Naive thymus-derived CD8-positive, alpha-beta T cell (primary cell): ENCODE data around the gene PRKCE. TPM values are rescaled to one million over a fixed set of nuclear protein-coding genes. Genes with fewer than 3 reads are reported as not detected.

Source experiments
- ATAC-seq, 2 donors: fragments of 150-1000 bp; cut with Tn5 transposase in 1 of 2; sonication (Bioruptor Pico), chemical (Tn5 transposase) in 1 of 2; 1 replicate in 1 of 2; 2 replicates in 1 of 2; pipeline ENCODE4 v1.10.0; 2021; ENCODE audit warnings: mild to moderate bottlenecking in 2 of 2, moderate library complexity in 2 of 2
- POLR2A ChIA-PET: fragments of 350-600 bp; sonication (Branson Sonifier 250); formaldehyde crosslinking; loops from one replicate; lab custom pipeline; 2021; ENCODE audit warnings: antibody characterized with exemption; lab: Charles Lee
- DNase-seq, 10 donors: peaks; one replicate each; pipeline versions ENCODE4 v3.0.0 to v3.0.0-alpha.2; 2020 to 2022
- H3K27ac Mint-ChIP-seq, 10 donors: one replicate each; pipeline ENCODE4 v1.8.0; 2020 to 2022; ENCODE audit warnings: mild to moderate bottlenecking in 10 of 10, mixed read lengths in 10 of 10, moderate library complexity in 4 of 10, inconsistent platforms in 1 of 10
- H3K27me3 Mint-ChIP-seq, 5 donors: one replicate each; pipeline ENCODE4 v1.8.0; 2021 to 2022; ENCODE audit warnings: mixed read lengths in 5 of 5
- H3K36me3 Mint-ChIP-seq, 3 donors: one replicate each; pipeline ENCODE4 v1.8.0; 2020 to 2022; ENCODE audit warnings: mixed read lengths in 3 of 3, mild to moderate bottlenecking in 2 of 3, inconsistent platforms in 1 of 3
- H3K4me1 Mint-ChIP-seq, 4 donors: one replicate each; pipeline ENCODE4 v1.8.0; 2021 to 2022; ENCODE audit warnings: mixed read lengths in 4 of 4
- H3K4me3 Mint-ChIP-seq, 10 donors: one replicate each; pipeline ENCODE4 v1.8.0; 2020 to 2022; ENCODE audit warnings: mild to moderate bottlenecking in 10 of 10, mixed read lengths in 10 of 10, moderate library complexity in 6 of 10, inconsistent platforms in 1 of 10
- H3K9me3 Mint-ChIP-seq, 9 donors: one replicate each; pipeline ENCODE4 v1.8.0; 2020 to 2022; ENCODE audit warnings: mixed read lengths in 9 of 9, mild to moderate bottlenecking in 3 of 9, inconsistent platforms in 1 of 9, moderate library complexity in 1 of 9
- polyA plus RNA-seq, 3 donors: library from polyadenylated mRNA; unstranded; fragments of 300-500 nt; fragmentation: Illumina TruSeq; gene quantifications; one replicate each; pipeline ENCODE4 v1.2.3, GENCODE V29; 2021
- total RNA-seq, 8 experiments: library from RNA in 2 of 8; stranded (reverse) in 2 of 8; gene quantifications; one replicate each; pipeline ENCODE4 v1.2.3 and lab custom pipeline; 2021 to 2026

The PRKCE gene
- total and polyA plus RNA-seq, 5 experiments from 2014 or later, result 1.6 to 20.2 (median 2.7) TPM

DNA sequence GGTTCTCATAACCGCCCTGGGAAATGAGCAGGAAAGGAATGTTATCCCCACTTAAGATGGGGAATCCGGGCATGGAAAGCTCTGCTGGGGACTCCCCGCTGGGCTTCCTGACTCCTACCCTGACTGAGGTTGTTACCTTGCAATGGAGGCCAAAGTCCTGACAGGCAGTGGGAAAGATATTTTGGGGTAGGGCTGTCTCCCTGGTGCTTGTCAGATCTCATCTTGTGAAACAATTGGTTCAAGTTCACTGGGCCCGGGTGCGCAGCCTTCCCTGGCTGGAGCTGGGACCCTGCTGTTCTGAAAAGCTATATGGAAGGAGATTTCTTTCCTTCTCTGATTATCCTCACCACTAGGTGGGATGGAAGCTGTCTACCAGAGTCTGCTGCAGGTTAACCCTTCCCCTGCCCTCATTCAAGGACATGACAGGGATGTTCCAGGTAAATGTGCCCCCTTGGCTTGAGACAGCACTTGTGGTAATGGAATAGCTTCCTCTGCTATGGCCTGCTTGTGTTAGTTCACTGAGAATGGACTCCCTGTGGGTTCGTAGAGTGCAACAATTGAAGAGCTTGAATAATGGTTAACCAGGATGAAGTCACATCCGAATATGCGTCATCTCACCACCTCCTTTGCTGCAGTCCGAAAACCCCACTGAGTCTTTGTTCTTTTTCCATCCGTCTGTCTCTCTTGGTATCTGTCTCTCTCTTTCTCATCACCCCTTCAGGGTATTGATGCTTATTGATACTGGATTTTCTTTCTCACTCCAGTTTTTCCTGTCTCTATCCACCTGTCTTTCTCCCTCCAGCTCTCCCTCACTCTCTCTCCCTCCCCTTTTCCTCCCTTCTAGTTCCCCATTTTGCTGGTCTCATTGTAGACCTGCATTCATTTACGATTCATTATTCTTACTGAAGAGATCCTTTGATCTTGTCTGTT lies 577.9 kb downstream of the PRKCE start:
- DNase-seq (no peak), ATAC-seq (no peak)
- peak overlapping the region in 1 of 10 donors; percentile 16 for H3K4me3 Mint-ChIP-seq
- H3K27ac Mint-ChIP-seq, result peak overlapping the region in 2 of 10 donors; percentile 67 to 77
- H3K9me3 Mint-ChIP-seq, result no peaks in the 10 kb centered on the region
- H3K36me3 Mint-ChIP-seq, result no peaks in the 10 kb centered on the region
- H3K4me1 Mint-ChIP-seq, result peaks cover 0 to 19% (median 4%) of the 10 kb centered on the region in 4 donors
- H3K27me3 Mint-ChIP-seq, result no peaks in the 10 kb centered on the region
- POLR2A ChIA-PET, result no interaction called here

DNA sequence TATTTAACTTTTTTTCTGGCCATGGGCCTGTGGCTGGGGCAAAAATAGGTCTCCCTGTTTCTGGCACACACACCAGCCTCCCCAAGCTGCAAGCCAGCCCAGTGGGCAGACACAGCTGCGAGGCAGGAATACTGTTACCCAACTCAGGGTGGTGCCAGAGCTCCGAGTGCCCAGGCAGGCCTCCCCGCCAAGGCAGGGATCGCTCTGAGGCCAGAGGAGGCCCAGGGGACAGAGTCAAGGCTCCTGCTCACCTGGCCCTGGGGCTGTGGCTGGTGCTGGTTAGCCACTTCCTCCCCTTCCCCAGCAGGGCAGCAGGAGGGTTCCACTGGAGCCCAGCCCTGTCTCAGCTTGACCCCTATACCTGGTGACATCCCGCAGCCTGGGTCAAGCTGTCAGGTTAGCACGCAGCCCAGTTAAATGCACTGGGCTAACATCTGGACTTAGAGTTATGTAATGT lies 578.7 kb downstream of the PRKCE start:
- DNase-seq (no peak), ATAC-seq (peak in 1 of 2 donors; percentile 20)
- H3K4me3 Mint-ChIP-seq, result no peak overlapping the region
- no peaks in the 10 kb centered on the region for H3K36me3 Mint-ChIP-seq
- peak overlapping the region in 2 of 10 donors; percentile 44 to 77 for H3K27ac Mint-ChIP-seq
- no peaks in the 10 kb centered on the region for H3K9me3 Mint-ChIP-seq
- H3K4me1 Mint-ChIP-seq, result peaks cover 0 to 13% (median 4%) of the 10 kb centered on the region in 4 donors
- H3K27me3 Mint-ChIP-seq, result no peaks in the 10 kb centered on the region
- POLR2A ChIA-PET, result no interaction called here

DNA sequence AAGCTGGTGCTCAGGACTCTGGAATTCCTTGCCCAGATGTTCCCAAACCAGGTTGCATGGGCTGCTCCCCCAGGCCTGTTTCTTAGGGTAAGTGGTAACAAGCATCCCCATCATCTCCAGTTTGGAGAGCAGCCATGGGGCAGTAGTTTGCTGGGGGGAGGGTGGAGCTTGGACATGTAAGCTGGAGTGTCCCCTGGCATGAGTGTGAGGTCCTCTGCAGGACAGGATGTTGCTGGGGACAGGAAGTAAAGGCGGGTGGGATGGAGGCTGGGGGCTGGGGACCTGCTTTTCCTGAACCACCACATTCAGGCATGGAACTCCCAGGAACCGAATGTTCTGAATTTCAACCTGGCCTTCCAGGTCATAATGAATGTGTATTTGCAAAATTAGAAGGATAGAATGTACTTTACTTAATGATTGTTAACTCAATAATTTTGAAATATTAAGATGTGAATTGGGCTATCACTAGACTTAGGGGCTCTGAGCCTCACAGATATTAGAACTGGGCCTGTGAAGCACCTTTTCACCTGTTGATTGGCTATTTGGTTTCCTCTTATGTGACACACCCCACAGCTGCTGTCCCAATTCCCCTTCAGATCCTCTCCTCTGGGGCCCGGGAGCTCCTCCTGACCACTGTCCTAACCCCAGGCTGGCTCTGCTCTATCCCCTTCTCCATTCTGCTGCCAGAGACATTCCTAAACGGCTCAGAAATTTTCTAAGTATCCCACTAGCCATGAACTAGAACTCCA lies 579.4 kb downstream of the PRKCE start:
- DNase-seq (no peak), ATAC-seq (no peak)
- Mint-ChIP-seq H3K4me1 (peaks cover 0 to 13% (median 4%) of the 10 kb centered on the region in 4 donors), H3K27me3 (no peaks in the 10 kb centered on the region), H3K27ac (peak overlapping the region in 1 of 10 donors; percentile 47), H3K9me3 (no peaks in the 10 kb centered on the region), H3K36me3 (no peaks in the 10 kb centered on the region), H3K4me3 (no peak overlapping the region)
- POLR2A ChIA-PET, result no interaction called here

DNA sequence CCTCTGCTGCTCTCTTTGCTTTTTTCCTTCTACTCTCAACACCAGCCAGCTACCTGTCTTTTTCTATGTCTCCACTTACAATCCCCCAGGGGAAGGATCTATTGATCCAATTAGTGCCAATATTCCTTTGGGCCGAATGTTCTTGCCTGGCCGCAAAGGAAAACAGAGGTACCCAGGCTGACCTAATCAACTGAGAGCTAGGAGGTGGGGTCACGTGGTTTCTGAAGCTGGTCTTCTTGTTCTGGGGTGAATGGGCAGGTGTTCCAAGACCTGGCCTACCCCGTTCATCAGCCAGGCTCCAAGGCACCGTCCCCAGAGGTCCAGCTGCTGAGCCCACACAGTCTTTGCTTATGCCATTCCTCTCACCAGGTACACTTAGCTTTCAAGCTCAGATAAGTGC lies 580.2 kb downstream of the PRKCE start:
- POLR2A ChIA-PET, result no interaction called here
- Mint-ChIP-seq H3K36me3 (no peaks in the 10 kb centered on the region), H3K4me1 (peaks cover 3 to 18% (median 8%) of the 10 kb centered on the region in 4 donors), H3K9me3 (no peaks in the 10 kb centered on the region), H3K27ac (no peak overlapping the region), H3K4me3 (no peak overlapping the region), H3K27me3 (no peaks in the 10 kb centered on the region)
- DNase-seq (no peak), ATAC-seq (no peak)

DNA sequence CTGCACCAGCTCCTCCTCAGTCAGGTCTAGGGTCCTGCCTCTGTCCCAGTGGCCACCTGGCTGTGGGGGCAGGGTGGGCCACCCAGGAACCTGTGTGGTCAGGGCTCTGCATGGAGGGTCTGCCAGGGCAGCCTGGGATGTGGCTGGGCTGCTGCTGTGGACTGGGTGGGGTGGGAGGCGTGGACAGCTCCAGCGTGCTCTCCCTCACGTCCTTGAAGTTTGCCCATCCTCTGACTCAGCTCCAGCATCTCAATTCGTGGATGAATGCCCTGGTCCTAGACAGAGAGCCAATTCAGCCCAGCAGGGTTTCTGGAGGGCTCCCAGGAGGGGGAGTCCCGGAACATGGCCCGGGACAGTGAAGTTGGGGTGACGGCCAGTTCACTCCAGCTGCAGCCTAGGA lies 581.4 kb downstream of the PRKCE start:
- POLR2A ChIA-PET, result no interaction called here
- ATAC-seq, result no peak
- H3K9me3 Mint-ChIP-seq, result no peaks in the 10 kb centered on the region
- H3K27me3 Mint-ChIP-seq, result no peaks in the 10 kb centered on the region
- H3K4me1 Mint-ChIP-seq, result peaks cover 6 to 28% (median 15%) of the 10 kb centered on the region in 4 donors
- no peak for DNase-seq
- H3K36me3 Mint-ChIP-seq, result no peaks in the 10 kb centered on the region
- no peak overlapping the region for H3K4me3 Mint-ChIP-seq
- no peak overlapping the region for H3K27ac Mint-ChIP-seq

DNA sequence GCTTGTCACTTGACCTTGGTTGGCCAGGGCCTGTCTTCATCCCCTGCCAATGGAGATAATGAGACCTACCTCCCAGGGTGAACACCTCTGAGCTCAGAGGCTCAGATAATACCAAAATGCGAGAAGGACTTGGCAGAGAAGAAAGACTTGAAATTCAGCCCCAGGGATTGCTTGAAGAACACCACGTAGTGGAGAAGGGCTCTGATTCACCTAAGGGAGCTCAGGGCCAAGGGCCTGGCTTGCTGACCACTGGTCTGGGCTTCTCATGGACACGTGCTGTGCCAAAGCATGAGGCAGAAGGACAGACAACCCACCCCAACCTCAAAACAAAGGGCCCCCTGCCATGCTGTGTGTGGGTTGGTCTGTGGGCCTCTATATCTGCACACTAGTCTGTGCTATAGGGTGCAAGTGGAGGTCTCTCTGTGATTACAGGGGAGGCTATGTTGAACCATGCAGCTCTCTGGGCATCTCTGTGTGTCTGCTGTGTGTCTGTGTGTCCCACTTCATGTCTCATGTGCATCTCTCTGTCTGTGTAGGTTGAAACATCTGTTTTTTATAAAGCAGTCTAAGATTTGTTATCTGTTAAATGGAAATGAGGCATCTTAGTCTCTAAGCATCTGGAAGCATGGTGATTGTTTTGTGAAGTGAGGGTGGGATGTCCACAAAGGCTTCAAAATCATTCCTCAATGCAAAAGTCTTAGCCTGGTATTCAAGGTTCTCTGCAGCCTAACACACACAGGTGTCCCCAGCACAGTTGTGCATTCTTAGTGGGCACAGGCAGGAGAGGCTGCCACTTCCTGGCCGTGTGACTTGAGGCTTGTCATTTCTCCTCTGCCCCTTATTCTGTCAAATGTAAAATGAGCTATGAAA lies 584.8 kb downstream of the PRKCE start:
- Mint-ChIP-seq H3K9me3 (no peaks in the 10 kb centered on the region), H3K4me3 (no peak overlapping the region), H3K36me3 (no peaks in the 10 kb centered on the region), H3K27me3 (no peaks in the 10 kb centered on the region), H3K4me1 (peaks cover 8 to 33% (median 25%) of the 10 kb centered on the region in 4 donors), H3K27ac (peak overlapping the region in 2 of 10 donors; percentile 18 to 44)
- POLR2A ChIA-PET, result interaction anchor here (0.7 kb wide), 2 partner anchors 40 to 94 kb away, joined by 3 read pairs; no protein-coding TSS in a partner anchor
- DNase-seq (no peak), ATAC-seq (no peak)

DNA sequence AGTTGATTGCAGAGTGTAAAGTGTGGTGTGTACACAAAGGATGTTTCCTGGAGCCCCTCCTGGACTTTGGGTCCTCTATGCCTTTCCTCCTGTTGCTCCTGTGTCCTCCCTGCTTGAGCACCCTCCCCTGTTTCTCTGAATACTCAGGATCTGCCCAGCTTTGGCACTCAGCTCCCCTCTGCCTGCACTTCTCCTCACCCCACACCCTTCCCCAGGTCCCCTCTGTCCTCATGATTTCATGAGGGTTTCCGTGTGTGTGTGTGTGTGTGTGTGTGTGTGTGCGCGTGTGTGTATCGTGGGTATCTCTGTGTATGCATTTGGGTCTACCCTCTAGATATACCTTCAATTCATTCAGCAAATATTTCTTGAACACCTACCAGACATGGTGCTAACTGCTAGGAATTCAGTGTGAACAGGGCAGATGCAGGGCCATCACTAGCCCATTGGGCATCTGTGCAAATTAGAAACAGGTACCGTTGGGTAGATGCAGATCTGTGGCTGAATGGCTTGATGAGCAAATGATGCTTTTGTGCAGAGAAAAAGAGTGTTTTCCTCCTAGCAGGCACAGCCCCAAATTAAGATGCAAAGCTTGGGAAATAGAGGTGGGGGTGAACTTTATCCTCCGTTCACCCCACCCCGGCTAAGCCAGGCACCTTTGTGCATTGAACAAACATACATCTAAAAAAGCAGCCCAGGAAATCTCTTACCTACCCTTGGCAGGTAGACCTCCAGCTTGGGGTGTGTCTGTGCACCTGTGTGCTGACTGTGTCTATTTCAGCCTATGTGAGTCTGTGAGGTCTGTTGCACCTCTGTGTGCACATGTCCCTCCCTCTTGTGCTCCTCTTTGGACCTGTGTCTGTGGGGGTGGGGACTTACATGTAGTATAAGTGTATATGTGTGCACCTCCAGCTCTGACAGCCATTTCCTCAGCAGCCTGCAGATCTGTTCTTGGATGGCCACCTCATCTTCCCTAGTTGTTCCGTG lies 585.7 kb downstream of the PRKCE start:
- Mint-ChIP-seq H3K27me3 (no peaks in the 10 kb centered on the region), H3K9me3 (no peaks in the 10 kb centered on the region), H3K27ac (peak overlapping the region in 3 of 10 donors; percentile 14 to 44 (median 15)), H3K4me3 (no peak overlapping the region), H3K4me1 (peaks cover 8 to 33% (median 25%) of the 10 kb centered on the region in 4 donors), H3K36me3 (no peaks in the 10 kb centered on the region)
- POLR2A ChIA-PET, result interaction anchor here (0.7 kb wide), 2 partner anchors 39 to 93 kb away, joined by 3 read pairs; no protein-coding TSS in a partner anchor
- ATAC-seq (no peak), DNase-seq (no peak)

Other genes starting within 250 kb of the PRKCE start
- gene SRBD1, start 40.4 kb upstream of the PRKCE start, total RNA-seq, result 10 to 100 TPM; 24.5 to 26.3 TPM
- 10 to 100 TPM; 13.2 to 14.5 (median 14.4) TPM for gene SRBD1, start 40.4 kb upstream of the PRKCE start, polyA plus RNA-seq